Nephron progenitor cell (in vitro differentiated cells): ENCODE data around the gene ZNF521.
A peak's percentile ranks its signal among the peaks of the same experiment; 100 is the strongest.

Experiments
- DNase-seq: peaks from one replicate; pipeline ENCODE4 v3.0.0; 2021
- H3K27ac Mint-ChIP-seq: 2 replicates; pipeline ENCODE4 v1.8.0; 2021; ENCODE audit warnings: mild to moderate bottlenecking, moderate library complexity, mixed read lengths
- H3K27me3 Mint-ChIP-seq: 2 replicates; pipeline ENCODE4 v1.8.0; 2021; ENCODE audit warnings: mild to moderate bottlenecking, low read depth, mixed read lengths; ENCODE audit not compliant: poor library complexity
- H3K36me3 Mint-ChIP-seq: 2 replicates; pipeline ENCODE4 v1.8.0; 2021; ENCODE audit warnings: low read depth, mixed read lengths
- H3K4me1 Mint-ChIP-seq: 2 replicates; pipeline ENCODE4 v1.8.0; 2021; ENCODE audit warnings: mixed read lengths
- H3K4me3 Mint-ChIP-seq: 2 replicates; pipeline ENCODE4 v1.8.0; 2021; ENCODE audit warnings: mild to moderate bottlenecking, moderate library complexity, mixed read lengths
- H3K9me3 Mint-ChIP-seq: 2 replicates; pipeline ENCODE4 v1.8.0; 2021; ENCODE audit warnings: mild to moderate bottlenecking, moderate library complexity, mixed read lengths
- CTCF ChIP-seq: fragments of 200-600 bp; sonication (generic); IDR thresholded peaks from 2 replicates; pipeline ENCODE4 v1.5.0; 2021; ENCODE audit warnings: antibody characterized with exemption

Gene ZNF521

GRCh38 chr18:25180973-25181548 lies 170.9 kb downstream of the ZNF521 start:
- DNase-seq = peak; percentile 10
- peak overlapping the region; percentile 94 for H3K27ac Mint-ChIP-seq
- no peak for TF ChIP-seq CTCF
- peak overlapping the region; percentile 10 for H3K4me3 Mint-ChIP-seq
- H3K27me3 Mint-ChIP-seq = no peaks in the 10 kb centered on the region
- H3K9me3 Mint-ChIP-seq = no peaks in the 10 kb centered on the region
- H3K36me3 Mint-ChIP-seq = no peaks in the 10 kb centered on the region
- H3K4me1 Mint-ChIP-seq = peaks cover 79% of the 10 kb centered on the region

- Mint-ChIP-seq H3K9me3 (no peaks in the 10 kb centered on the region), H3K4me1 (peaks cover 88% of the 10 kb centered on the region), H3K36me3 (peaks cover 14% of the 10 kb centered on the region)
These were observed 174.3 kb downstream of the ZNF521 start for GRCh38 chr18:25177631-25178030.

GRCh38 chr18:25176518-25177042 lies 175.4 kb downstream of the ZNF521 start:
- no peak overlapping the region for H3K4me3 Mint-ChIP-seq
- H3K4me1 Mint-ChIP-seq = peaks cover 78% of the 10 kb centered on the region
- peak overlapping the region; percentile 81 for H3K27ac Mint-ChIP-seq
- H3K9me3 Mint-ChIP-seq = no peaks in the 10 kb centered on the region
- H3K36me3 Mint-ChIP-seq = peaks cover 14% of the 10 kb centered on the region
- TF ChIP-seq CTCF = no peak
- H3K27me3 Mint-ChIP-seq = no peaks in the 10 kb centered on the region
- DNase-seq = no peak

More at GRCh38 chr18:25177631-25178030, 174.3 kb downstream of the ZNF521 start:
- no peak for TF ChIP-seq CTCF
- Mint-ChIP-seq H3K27me3 (no peaks in the 10 kb centered on the region), H3K27ac (peak overlapping the region; percentile 81), H3K4me3 (no peak overlapping the region)
- no peak for DNase-seq

GRCh38 chr18:25175558-25176517 lies 176.1 kb downstream of the ZNF521 start:
- peaks cover 14% of the 10 kb centered on the region for H3K36me3 Mint-ChIP-seq
- H3K9me3 Mint-ChIP-seq = no peaks in the 10 kb centered on the region
- peaks cover 74% of the 10 kb centered on the region for H3K4me1 Mint-ChIP-seq
- DNase-seq = no peak
- no peak overlapping the region for H3K27ac Mint-ChIP-seq
- no peak for TF ChIP-seq CTCF
- no peak overlapping the region for H3K4me3 Mint-ChIP-seq
- H3K27me3 Mint-ChIP-seq = no peaks in the 10 kb centered on the region

GRCh38 chr18:25174324-25174723 lies 177.6 kb downstream of the ZNF521 start:
- Mint-ChIP-seq H3K4me3 (no peak overlapping the region), H3K4me1 (peaks cover 78% of the 10 kb centered on the region), H3K9me3 (no peaks in the 10 kb centered on the region), H3K36me3 (peaks cover 14% of the 10 kb centered on the region), H3K27me3 (no peaks in the 10 kb centered on the region), H3K27ac (peak overlapping the region; percentile 30)
- no peak for DNase-seq
- no peak for TF ChIP-seq CTCF
